Epithelial cell of proximal tubule (primary cell): Measurements from ENCODE around the gene TENM4. TPM values are rescaled to one million over a fixed set of nuclear protein-coding genes. Genes with fewer than 3 reads are reported as not detected.

Experiments
- DNase-seq: peaks from one replicate; pipeline ENCODE4 v3.0.0-alpha.2; 2011; ENCODE audit warnings: low read depth
- H3K4me3 ChIP-seq: 2 replicates; pipeline ENCODE4 v1.5.1; 2011; ENCODE audit warnings: low read depth, mild to moderate bottlenecking, low read length
- CTCF ChIP-seq: conservative IDR thresholded peaks from 2 replicates; pipeline ENCODE4 v1.5.1; 2012; ENCODE audit warnings: low read depth, mild to moderate bottlenecking, low read length
- total RNA-seq: library from RNA; depleted of rRNA; stranded (reverse); fragments of >200 nt; gene quantifications from 2 replicates; pipeline ENCODE4 v1.2.3, GENCODE V29; 2015

The TENM4 gene
- total RNA-seq, 1 donor from 2014 or later, result 22.2 TPM

GRCh38 chr11:78783301-78783700 is 657.5 kb downstream of the TENM4 start:
- H3K4me3 ChIP-seq, result no peak overlapping the region
- no peak for DNase-seq
- no peak for TF ChIP-seq CTCF

GRCh38 chr11:78782725-78783124 is 658.1 kb downstream of the TENM4 start:
- DNase-seq, result no peak
- H3K4me3 ChIP-seq, result no peak overlapping the region
- no peak for TF ChIP-seq CTCF

- no peak overlapping the region for H3K4me3 ChIP-seq
- TF ChIP-seq CTCF, result no peak
- DNase-seq, result no peak
Observed at GRCh38 chr11:78780889-78781288, 659.9 kb downstream of the TENM4 start.

GRCh38 chr11:78773492-78773891 is 667.3 kb downstream of the TENM4 start:
- DNase-seq, result no peak
- no peak for TF ChIP-seq CTCF
- H3K4me3 ChIP-seq, result no peak overlapping the region

GRCh38 chr11:78773077-78773476 is 667.8 kb downstream of the TENM4 start:
- TF ChIP-seq CTCF, result no peak
- no peak overlapping the region for H3K4me3 ChIP-seq
- no peak for DNase-seq

GRCh38 chr11:78772186-78772585 is 668.6 kb downstream of the TENM4 start:
- no peak overlapping the region for H3K4me3 ChIP-seq
- no peak for TF ChIP-seq CTCF
- DNase-seq, result no peak

GRCh38 chr11:78770931-78771330 is 669.9 kb downstream of the TENM4 start:
- no peak for TF ChIP-seq CTCF
- no peak overlapping the region for H3K4me3 ChIP-seq
- no peak for DNase-seq
